22Rv1 (cell line): Measurements from ENCODE around the gene NFASC.

Experiments
- ZFX ChIP-seq: fragments of 450-650 bp; IDR thresholded peaks from 2 replicates; pipeline ENCODE4 v1.6.1; 2017; ENCODE audit warnings: antibody characterized with exemption, borderline replicate concordance
- TF ChIP-seq, protein P1 (sequence below): fragments of 450-650 bp; IDR thresholded peaks from 2 replicates; pipeline ENCODE4 v1.5.1; 2017; ENCODE audit warnings: mild to moderate bottlenecking

DNA sequence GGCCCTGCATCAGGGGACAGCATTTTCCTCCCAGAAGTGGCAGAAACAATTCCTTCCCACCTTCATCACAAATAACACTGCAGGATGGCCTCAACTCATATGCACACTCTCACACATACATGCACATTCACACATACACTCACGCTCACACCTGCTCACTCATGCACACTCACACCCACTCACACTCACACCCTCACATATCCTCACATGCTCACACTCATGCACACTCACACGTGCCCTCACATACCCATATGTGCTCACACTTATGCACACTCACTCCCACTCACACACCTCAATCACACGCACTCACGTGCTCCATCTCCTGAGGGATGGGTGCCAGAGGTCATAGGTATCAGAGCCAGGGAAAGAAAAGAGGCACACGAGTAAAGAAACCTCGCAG, 77.1 kb downstream of the NFASC start:
- TF ChIP-seq, protein P1, sequence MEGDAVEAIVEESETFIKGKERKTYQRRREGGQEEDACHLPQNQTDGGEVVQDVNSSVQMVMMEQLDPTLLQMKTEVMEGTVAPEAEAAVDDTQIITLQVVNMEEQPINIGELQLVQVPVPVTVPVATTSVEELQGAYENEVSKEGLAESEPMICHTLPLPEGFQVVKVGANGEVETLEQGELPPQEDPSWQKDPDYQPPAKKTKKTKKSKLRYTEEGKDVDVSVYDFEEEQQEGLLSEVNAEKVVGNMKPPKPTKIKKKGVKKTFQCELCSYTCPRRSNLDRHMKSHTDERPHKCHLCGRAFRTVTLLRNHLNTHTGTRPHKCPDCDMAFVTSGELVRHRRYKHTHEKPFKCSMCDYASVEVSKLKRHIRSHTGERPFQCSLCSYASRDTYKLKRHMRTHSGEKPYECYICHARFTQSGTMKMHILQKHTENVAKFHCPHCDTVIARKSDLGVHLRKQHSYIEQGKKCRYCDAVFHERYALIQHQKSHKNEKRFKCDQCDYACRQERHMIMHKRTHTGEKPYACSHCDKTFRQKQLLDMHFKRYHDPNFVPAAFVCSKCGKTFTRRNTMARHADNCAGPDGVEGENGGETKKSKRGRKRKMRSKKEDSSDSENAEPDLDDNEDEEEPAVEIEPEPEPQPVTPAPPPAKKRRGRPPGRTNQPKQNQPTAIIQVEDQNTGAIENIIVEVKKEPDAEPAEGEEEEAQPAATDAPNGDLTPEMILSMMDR: no peak
- TF ChIP-seq ZFX: no peak
